Large intestine (tissue), 3 donors: ENCODE data around the gene CARMIL1. TPM values are rescaled to one million over a fixed set of nuclear protein-coding genes. Genes with fewer than 3 reads are reported as not detected.

Experiments used
- DNase-seq, 2 donors: peaks; one replicate each; pipeline versions ENCODE4 v3.0.0 to v3.0.0-alpha.2; 2013
- H3K27ac ChIP-seq: one replicate; pipeline ENCODE4 v1.5.1; 2013; ENCODE audit warnings: low read length
- H3K27me3 ChIP-seq: 2 replicates; pipeline ENCODE4 v1.6.1; 2013; ENCODE audit warnings: low read length; ENCODE audit not compliant: control insufficient read depth, insufficient read depth
- H3K36me3 ChIP-seq: 2 replicates; pipeline ENCODE4 v1.6.1; 2013; ENCODE audit warnings: low read length; ENCODE audit not compliant: control insufficient read depth, insufficient read depth
- H3K4me1 ChIP-seq: one replicate; pipeline ENCODE4 v1.6.1; 2013; ENCODE audit warnings: low read length; ENCODE audit not compliant: control insufficient read depth, insufficient read depth
- H3K4me3 ChIP-seq: one replicate; pipeline ENCODE4 v1.5.1; 2013; ENCODE audit warnings: low read length
- H3K9me3 ChIP-seq: one replicate; pipeline ENCODE4 v1.6.1; 2013; ENCODE audit warnings: mild to moderate bottlenecking, low read depth, low read length, moderate library complexity; ENCODE audit not compliant: control insufficient read depth
- WGBS: methylation state at CpG from one replicate; pipeline ENCODE4 v1.1.5; 2013; ENCODE audit warnings: low lambda C conversion rate; ENCODE audit not compliant: insufficient coverage; 5-methylcytosine and 5-hydroxymethylcytosine counted together
- polyA plus RNA-seq: library from polyadenylated mRNA; unstranded; fragments of 120-200 nt; gene quantifications from one replicate; pipeline ENCODE4 v1.2.1, GENCODE V29; 2013

Gene CARMIL1
- polyA plus RNA-seq, 1 donor = 32.2 TPM

DNA sequence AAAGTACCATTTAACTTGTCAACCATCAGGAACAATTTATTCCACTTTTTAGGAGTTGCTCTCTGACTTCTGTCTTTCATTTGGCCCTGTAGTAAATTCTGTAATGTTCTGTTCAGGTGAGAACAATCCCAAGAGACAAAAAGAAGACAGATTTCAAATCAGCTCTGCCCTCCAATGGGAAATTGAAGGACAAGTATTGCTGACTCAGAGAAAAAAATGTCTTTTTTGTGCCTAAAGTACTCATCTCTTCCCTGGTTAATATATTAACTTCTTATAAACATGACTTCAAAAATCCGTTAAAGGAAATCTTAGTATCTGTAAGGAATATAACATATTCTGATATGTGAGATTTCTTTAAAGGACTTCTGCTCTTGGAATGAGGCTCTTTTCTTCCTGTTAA, 334.2 kb downstream of the CARMIL1 start:
- 33% methylated on average over 1 of the region's 1 CpG for WGBS
- Histone ChIP-seq H3K27me3 (no peaks in the 10 kb centered on the region), H3K27ac (no peak overlapping the region), H3K36me3 (peaks cover 12% of the 10 kb centered on the region), H3K4me1 (no peaks in the 10 kb centered on the region), H3K4me3 (no peak overlapping the region), H3K9me3 (no peaks in the 10 kb centered on the region)
- no peak for DNase-seq

- H3K27ac ChIP-seq = no peak overlapping the region
- H3K4me3 ChIP-seq = no peak overlapping the region
- H3K9me3 ChIP-seq = no peaks in the 10 kb centered on the region
- no peak for DNase-seq
- peaks cover 12% of the 10 kb centered on the region for H3K36me3 ChIP-seq
- no peaks in the 10 kb centered on the region for H3K27me3 ChIP-seq
- whole genome bisulfite sequencing = no CpG with 5 or more reads among the region's 4 CpGs
- no peaks in the 10 kb centered on the region for H3K4me1 ChIP-seq
Observed at GRCh38 chr6:25614052-25614451, 334.9 kb downstream of the CARMIL1 start.

GRCh38 chr6:25615471-25615870, 336.3 kb downstream of the CARMIL1 start:
- WGBS = 100% methylated on average over 1 of the region's 1 CpG
- no peak overlapping the region for H3K4me3 ChIP-seq
- H3K4me1 ChIP-seq = no peaks in the 10 kb centered on the region
- no peaks in the 10 kb centered on the region for H3K27me3 ChIP-seq
- DNase-seq = no peak
- H3K36me3 ChIP-seq = peaks cover 7% of the 10 kb centered on the region
- H3K27ac ChIP-seq = no peak overlapping the region
- H3K9me3 ChIP-seq = no peaks in the 10 kb centered on the region

GRCh38 chr6:25617997-25618396, 338.8 kb downstream of the CARMIL1 start:
- H3K36me3 ChIP-seq = peaks cover 4% of the 10 kb centered on the region
- WGBS = no CpG with 5 or more reads among the region's 2 CpGs
- DNase-seq = no peak

DNA sequence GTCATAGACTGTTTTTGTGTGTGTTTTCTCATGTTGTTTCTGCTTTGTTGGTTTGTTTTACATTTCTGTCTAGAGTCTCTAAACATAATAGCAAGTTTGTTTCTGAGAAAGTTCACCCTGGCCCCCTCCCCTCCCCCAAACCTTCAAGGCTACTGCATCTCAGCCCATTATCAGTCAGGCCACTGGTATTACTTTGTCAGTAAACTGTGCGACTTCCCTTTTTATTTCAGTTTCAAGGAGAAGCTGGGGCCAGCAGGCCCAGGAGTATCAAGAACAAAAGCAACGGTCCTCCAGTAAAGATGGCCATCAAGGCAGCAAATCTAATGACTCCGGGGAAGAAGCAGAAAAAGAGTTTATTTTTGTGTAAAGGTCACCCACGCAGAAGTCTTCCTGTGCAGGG, 340.0 kb downstream of the CARMIL1 start:
- H3K9me3 ChIP-seq = no peaks in the 10 kb centered on the region
- WGBS = 83% methylated on average over 1 of the region's 4 CpGs
- H3K4me1 ChIP-seq = no peaks in the 10 kb centered on the region
- no peak for DNase-seq
- peaks cover 4% of the 10 kb centered on the region for H3K36me3 ChIP-seq
- H3K4me3 ChIP-seq = no peak overlapping the region
- no peaks in the 10 kb centered on the region for H3K27me3 ChIP-seq
- no peak overlapping the region for H3K27ac ChIP-seq

More at GRCh38 chr6:25617997-25618396, 338.8 kb downstream of the CARMIL1 start:
- no peaks in the 10 kb centered on the region for H3K4me1 ChIP-seq
- no peaks in the 10 kb centered on the region for H3K27me3 ChIP-seq
- no peaks in the 10 kb centered on the region for H3K9me3 ChIP-seq
- H3K27ac ChIP-seq = no peak overlapping the region
- H3K4me3 ChIP-seq = no peak overlapping the region

DNA sequence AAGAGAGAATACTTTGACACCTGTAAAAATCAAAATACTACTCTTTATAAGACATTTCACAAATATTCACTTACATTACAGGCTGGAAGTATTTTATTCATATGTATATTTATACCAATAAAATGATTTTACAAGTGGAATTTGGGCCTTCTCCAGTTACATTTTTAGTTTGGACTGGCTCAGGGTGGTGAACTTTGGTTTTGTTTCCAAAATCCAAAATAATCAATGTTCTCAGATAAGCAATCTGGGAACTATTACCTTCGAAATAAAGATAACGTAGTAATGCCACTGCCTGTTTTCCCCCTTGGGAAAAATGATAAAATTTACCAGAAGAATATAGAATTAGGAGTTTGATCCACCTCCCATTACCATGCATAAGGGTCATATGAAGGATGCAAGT, 341.2 kb downstream of the CARMIL1 start:
- 83% methylated on average over 2 of the region's 2 CpGs for WGBS
- H3K4me1 ChIP-seq = no peaks in the 10 kb centered on the region
- no peaks in the 10 kb centered on the region for H3K27me3 ChIP-seq
- H3K36me3 ChIP-seq = peaks cover 4% of the 10 kb centered on the region
- DNase-seq = no peak
- no peaks in the 10 kb centered on the region for H3K9me3 ChIP-seq
- no peak overlapping the region for H3K27ac ChIP-seq
- no peak overlapping the region for H3K4me3 ChIP-seq

- Histone ChIP-seq H3K4me3 (no peak overlapping the region), H3K4me1 (no peaks in the 10 kb centered on the region), H3K36me3 (peaks cover 4% of the 10 kb centered on the region), H3K27me3 (no peaks in the 10 kb centered on the region), H3K27ac (no peak overlapping the region), H3K9me3 (no peaks in the 10 kb centered on the region)
- DNase-seq = no peak
- WGBS = no CpG with 5 or more reads among the region's 1 CpG
Observed at GRCh38 chr6:25623065-25623464, 343.9 kb downstream of the CARMIL1 start.

GRCh38 chr6:25623879-25624278, 344.7 kb downstream of the CARMIL1 start:
- Histone ChIP-seq H3K27ac (no peak overlapping the region), H3K27me3 (no peaks in the 10 kb centered on the region), H3K9me3 (no peaks in the 10 kb centered on the region), H3K4me1 (no peaks in the 10 kb centered on the region), H3K36me3 (peaks cover 4% of the 10 kb centered on the region), H3K4me3 (no peak overlapping the region)
- WGBS = no CpG with 5 or more reads among the region's 1 CpG
- DNase-seq = no peak

DNA sequence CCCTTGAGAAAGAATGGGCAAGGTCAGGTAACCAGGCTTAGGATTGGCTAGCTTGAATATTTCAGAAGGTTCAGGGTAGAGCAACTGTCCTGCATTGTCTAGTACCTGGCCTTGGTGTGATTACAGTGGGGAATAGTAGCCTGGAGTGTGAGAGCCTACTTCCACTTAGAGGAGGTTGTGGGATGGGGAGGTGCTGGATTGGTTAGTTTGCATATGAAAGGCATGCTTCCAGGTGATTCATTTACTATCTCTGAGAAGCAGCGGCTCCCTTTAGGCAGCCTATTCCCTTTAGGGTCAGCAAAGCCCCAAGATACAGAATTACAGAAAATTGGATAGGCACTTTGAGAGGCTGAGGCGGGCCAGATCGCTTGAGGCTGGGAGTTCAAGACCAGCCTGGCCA, 347.8 kb downstream of the CARMIL1 start:
- no peak overlapping the region for H3K4me3 ChIP-seq
- no peak overlapping the region for H3K27ac ChIP-seq
- no peaks in the 10 kb centered on the region for H3K36me3 ChIP-seq
- no peak for DNase-seq
- no peaks in the 10 kb centered on the region for H3K27me3 ChIP-seq
- H3K4me1 ChIP-seq = no peaks in the 10 kb centered on the region
- no peaks in the 10 kb centered on the region for H3K9me3 ChIP-seq
- WGBS = no CpG with 5 or more reads among the region's 3 CpGs

DNA sequence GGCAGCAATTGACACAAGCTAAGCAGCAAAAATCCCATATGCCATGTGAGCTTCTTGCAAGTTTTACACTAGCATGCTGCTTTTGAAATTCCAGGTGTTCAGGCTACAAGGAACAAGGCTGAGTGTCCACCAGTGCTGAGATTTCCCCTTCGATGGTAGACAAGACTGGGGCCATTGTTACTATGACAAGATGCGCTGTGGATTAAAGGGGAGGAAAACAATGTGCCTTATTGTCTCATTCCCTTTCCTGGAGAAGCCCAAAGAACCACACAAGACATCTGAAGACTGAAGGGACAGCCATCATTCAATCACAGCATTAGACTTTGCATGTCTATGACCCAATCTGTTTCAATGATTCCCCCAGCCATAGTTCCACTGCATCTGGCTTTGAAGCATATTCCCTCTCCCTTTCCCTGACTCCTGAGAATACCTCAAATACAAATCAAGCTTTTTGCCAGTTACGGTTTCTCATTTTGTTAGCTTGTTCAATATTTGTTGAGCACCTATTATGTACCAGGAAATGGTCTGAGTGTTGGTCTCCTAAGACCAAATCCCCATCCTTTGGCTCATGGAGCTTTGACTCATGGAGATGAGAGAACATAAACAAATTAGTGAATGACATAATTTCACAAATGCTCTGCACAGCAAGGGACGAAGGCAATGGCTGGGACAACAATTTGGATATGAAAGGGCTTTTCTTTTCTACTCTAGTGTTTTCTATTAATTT, 349.5 kb downstream of the CARMIL1 start:
- H3K4me1 ChIP-seq = no peaks in the 10 kb centered on the region
- DNase-seq = no peak
- no peak overlapping the region for H3K27ac ChIP-seq
- H3K36me3 ChIP-seq = no peaks in the 10 kb centered on the region
- H3K27me3 ChIP-seq = no peaks in the 10 kb centered on the region
- no CpG with 5 or more reads among the region's 4 CpGs for WGBS
- H3K4me3 ChIP-seq = no peak overlapping the region
- H3K9me3 ChIP-seq = no peaks in the 10 kb centered on the region

DNA sequence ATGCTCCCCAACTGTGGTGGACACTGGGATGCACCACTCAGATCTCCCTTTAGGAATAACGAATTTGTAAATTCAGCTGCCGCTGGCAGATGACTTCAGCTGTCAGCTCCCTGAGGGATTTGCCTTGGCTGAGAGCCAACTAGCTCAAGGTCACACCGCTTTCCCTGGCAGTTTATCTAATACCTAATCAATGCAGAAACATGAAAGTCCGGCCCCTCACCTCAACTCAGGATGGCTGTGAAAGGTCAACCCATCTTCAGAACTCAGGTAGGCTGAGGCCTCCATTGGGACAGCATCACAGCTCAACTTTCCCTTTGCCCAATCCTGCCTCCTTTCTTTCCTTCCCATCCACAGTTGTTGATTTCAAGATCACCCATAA, 350.0 kb downstream of the CARMIL1 start:
- Histone ChIP-seq H3K9me3 (no peaks in the 10 kb centered on the region), H3K27me3 (no peaks in the 10 kb centered on the region), H3K36me3 (no peaks in the 10 kb centered on the region), H3K4me1 (peaks cover under 1% of the 10 kb centered on the region), H3K27ac (no peak overlapping the region), H3K4me3 (no peak overlapping the region)
- DNase-seq = no peak
- WGBS = no CpG with 5 or more reads among the region's 4 CpGs
